K562 (cell line): ENCODE results near the gene DCTN5.

Source experiments
- GMEB1 ChIP-seq: fragments of 250-450 bp; sonication (Bioruptor Pico); IDR thresholded peaks from 2 replicates; pipeline ENCODE4 v1.4.0; 2020; ENCODE audit warnings: mild to moderate bottlenecking
- HDAC2 ChIP-seq: fragments of 450-650 bp; IDR thresholded peaks from 2 replicates; pipeline ENCODE4 v1.6.1; 2016; ENCODE audit warnings: mild to moderate bottlenecking
- IRF1 ChIP-seq: sonication (generic); formaldehyde crosslinking; IDR thresholded peaks from 2 replicates; pipeline ENCODE4 v1.8.0; 2022; ENCODE audit warnings: missing genetic modification reagents, mild to moderate bottlenecking, borderline replicate concordance
- POLR2AphosphoS2 ChIP-seq: IDR thresholded peaks from 2 replicates; pipeline ENCODE4 v1.6.1; 2012; ENCODE audit warnings: low read length, improper control_type of control experiment
- TGIF2 ChIP-seq: sonication (generic); formaldehyde crosslinking; IDR thresholded peaks from 2 replicates; pipeline ENCODE4 v1.8.1; 2022; ENCODE audit warnings: mild to moderate bottlenecking, missing genetic modification reagents, moderate library complexity

- TF ChIP-seq POLR2AphosphoS2: no peak
- no peak for TF ChIP-seq GMEB1
- no peak for TF ChIP-seq TGIF2 (CRISPR knock-in tag)
- TF ChIP-seq IRF1 (CRISPR knock-in tag): no peak
- no peak for TF ChIP-seq HDAC2
These were observed 47.1 kb upstream of the DCTN5 start for GRCh38 chr16:23594186-23594585.
